KOPT-K1 (cell line): ENCODE measurements around the gene TTLL5.

Experiments used
- H3K27ac ChIP-seq: fragments of 200-600 bp; sonication (generic); 2 replicates; pipeline ENCODE4 v1.5.1; 2016; ENCODE audit warnings: antibody characterized with exemption, mild to moderate bottlenecking, low read depth, low read length; ENCODE audit not compliant: poor library complexity, severe bottlenecking
- H3K36me3 ChIP-seq: fragments of 200-600 bp; sonication (generic); 2 replicates; pipeline ENCODE4 v1.5.1; 2017; ENCODE audit warnings: antibody characterized with exemption, mild to moderate bottlenecking, low read length, moderate library complexity; ENCODE audit not compliant: insufficient read depth
- H3K9me3 ChIP-seq: fragments of 200-600 bp; sonication (generic); 2 replicates; pipeline ENCODE4 v1.5.1; 2017; ENCODE audit warnings: antibody characterized with exemption, low read length, mild to moderate bottlenecking; ENCODE audit not compliant: insufficient read depth, poor library complexity, severe bottlenecking

Gene TTLL5

GRCh38 chr14:75724414-75725204 is 63.6 kb downstream of the TTLL5 start:
- Histone ChIP-seq H3K27ac (no peak overlapping the region), H3K9me3 (peaks cover 11% of the 10 kb centered on the region), H3K36me3 (peaks cover 58% of the 10 kb centered on the region)

- Histone ChIP-seq H3K36me3 (peaks cover 49% of the 10 kb centered on the region), H3K27ac (no peak overlapping the region), H3K9me3 (peaks cover 11% of the 10 kb centered on the region)
Observed at GRCh38 chr14:75725481-75725880, 64.4 kb downstream of the TTLL5 start.

GRCh38 chr14:75726321-75726720 is 65.3 kb downstream of the TTLL5 start:
- Histone ChIP-seq H3K36me3 (peaks cover 41% of the 10 kb centered on the region), H3K9me3 (peaks cover 11% of the 10 kb centered on the region), H3K27ac (no peak overlapping the region)

GRCh38 chr14:75727124-75727523 is 66.1 kb downstream of the TTLL5 start:
- Histone ChIP-seq H3K36me3 (peaks cover 41% of the 10 kb centered on the region), H3K27ac (no peak overlapping the region), H3K9me3 (peaks cover 11% of the 10 kb centered on the region)

- H3K27ac ChIP-seq: no peak overlapping the region
- peaks cover 50% of the 10 kb centered on the region for H3K36me3 ChIP-seq
- no peaks in the 10 kb centered on the region for H3K9me3 ChIP-seq
Observed at GRCh38 chr14:75732888-75733287, 71.8 kb downstream of the TTLL5 start.

GRCh38 chr14:75734854-75735253 is 73.8 kb downstream of the TTLL5 start:
- no peaks in the 10 kb centered on the region for H3K9me3 ChIP-seq
- H3K27ac ChIP-seq: no peak overlapping the region
- peaks cover 52% of the 10 kb centered on the region for H3K36me3 ChIP-seq

- Histone ChIP-seq H3K27ac (no peak overlapping the region), H3K9me3 (no peaks in the 10 kb centered on the region), H3K36me3 (peaks cover 50% of the 10 kb centered on the region)
Observed at GRCh38 chr14:75736845-75737485, 75.9 kb downstream of the TTLL5 start.

GRCh38 chr14:75738192-75738591 is 77.1 kb downstream of the TTLL5 start:
- no peaks in the 10 kb centered on the region for H3K9me3 ChIP-seq
- no peak overlapping the region for H3K27ac ChIP-seq
- H3K36me3 ChIP-seq: peaks cover 42% of the 10 kb centered on the region

GRCh38 chr14:75742867-75743266 is 81.8 kb downstream of the TTLL5 start:
- H3K9me3 ChIP-seq: peaks cover 18% of the 10 kb centered on the region
- no peak overlapping the region for H3K27ac ChIP-seq
- peaks cover 41% of the 10 kb centered on the region for H3K36me3 ChIP-seq

GRCh38 chr14:75747899-75748298 is 86.9 kb downstream of the TTLL5 start:
- Histone ChIP-seq H3K27ac (no peak overlapping the region), H3K9me3 (peaks cover 19% of the 10 kb centered on the region), H3K36me3 (peaks cover 56% of the 10 kb centered on the region)

- H3K27ac ChIP-seq: no peak overlapping the region
- H3K36me3 ChIP-seq: peaks cover 55% of the 10 kb centered on the region
- H3K9me3 ChIP-seq: peaks cover 19% of the 10 kb centered on the region
Observed at GRCh38 chr14:75748336-75748735, 87.3 kb downstream of the TTLL5 start.

GRCh38 chr14:75751296-75751695 is 90.2 kb downstream of the TTLL5 start:
- peaks cover 49% of the 10 kb centered on the region for H3K36me3 ChIP-seq

GRCh38 chr14:75752086-75752485 is 91.0 kb downstream of the TTLL5 start:
- peaks cover 9% of the 10 kb centered on the region for H3K9me3 ChIP-seq
- peaks cover 46% of the 10 kb centered on the region for H3K36me3 ChIP-seq
- H3K27ac ChIP-seq: no peak overlapping the region

More at GRCh38 chr14:75751296-75751695, 90.2 kb downstream of the TTLL5 start:
- Histone ChIP-seq H3K27ac (no peak overlapping the region), H3K9me3 (peaks cover 17% of the 10 kb centered on the region)

- peaks cover 41% of the 10 kb centered on the region for H3K36me3 ChIP-seq
- no peaks in the 10 kb centered on the region for H3K9me3 ChIP-seq
- no peak overlapping the region for H3K27ac ChIP-seq
Observed at GRCh38 chr14:75752907-75753594, 92.0 kb downstream of the TTLL5 start.

- no peak overlapping the region for H3K27ac ChIP-seq
- H3K9me3 ChIP-seq: no peaks in the 10 kb centered on the region
- peaks cover 36% of the 10 kb centered on the region for H3K36me3 ChIP-seq
Observed at GRCh38 chr14:75753696-75754095, 92.7 kb downstream of the TTLL5 start.
